Measurements from ENCODE around the gene SPTB.
A peak's percentile ranks its signal among the peaks of the same experiment; 100 is the strongest.

Gene SPTB

DNA sequence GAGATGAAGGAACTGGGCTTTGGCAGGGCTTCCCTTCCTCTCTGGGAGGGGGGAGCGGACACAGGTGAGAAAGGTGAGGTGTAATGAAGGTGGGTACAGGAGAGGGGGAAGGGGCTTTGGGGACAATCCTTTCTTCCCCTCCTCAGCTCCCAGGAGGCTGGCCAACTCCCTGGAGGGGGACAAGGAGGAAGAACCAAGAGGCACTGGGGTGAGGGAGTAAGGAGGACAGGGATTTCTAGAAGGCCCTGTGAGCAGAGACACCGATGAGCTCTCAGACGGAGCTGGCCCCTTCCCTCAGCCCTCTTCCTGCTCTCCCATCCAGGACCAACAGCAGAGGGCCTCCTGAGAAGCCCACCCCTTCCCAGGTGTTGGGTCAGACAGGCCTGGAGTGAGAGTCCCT, 122.1 kb downstream of the SPTB start (continued):
- TF ChIP-seq ZNF121 (tag by site-specific recombination; IDR thresholded peaks at IDR 0.05) = no peak

- Histone ChIP-seq H3K27ac (ENCODE audit: extremely low read depth, low read depth, low read length) (no peak overlapping the region), H3K9me3 (ENCODE audit: control insufficient read depth, insufficient read depth, low read depth, low read length) (no peaks in the 10 kb centered on the region), H3K4me3 (ENCODE audit: low read depth, low read length) (no peak overlapping the region), H3K36me3 (ENCODE audit: control insufficient read depth in 2 of 2, insufficient read depth in 1 of 2, low read length in 2 of 2) (no peaks in the 10 kb centered on the region), H3K4me1 (ENCODE audit: control insufficient read depth, insufficient read depth, low read length) (peaks cover 19% of the 10 kb centered on the region)
- TF ChIP-seq ZNF670 (tag by site-specific recombination; IDR thresholded peaks at IDR 0.05; ENCODE audit: low read depth) (no peak), ZSCAN18 (tag by site-specific recombination; IDR thresholded peaks at IDR 0.05) (no peak), ZBTB48 (tag by site-specific recombination; IDR thresholded peaks at IDR 0.05) (no peak), MEIS1 (CRISPR knock-in tag; IDR thresholded peaks at IDR 0.05; ENCODE audit: borderline replicate concordance) (no peak), SETDB1 (IDR thresholded peaks at IDR 0.05; ENCODE audit: insufficient read length, low read length) (no peak), HOXA7 (CRISPR knock-in tag; IDR thresholded peaks at IDR 0.05; ENCODE audit: borderline replicate concordance) (no peak), ZNF837 (tag by site-specific recombination; IDR thresholded peaks at IDR 0.05) (no peak), ZNF658 (tag by site-specific recombination; IDR thresholded peaks at IDR 0.05) (no peak), ZNF560 (tag by site-specific recombination; IDR thresholded peaks at IDR 0.05; ENCODE audit: borderline replicate concordance) (no peak), ZFHX2 (tag by site-specific recombination; conservative IDR thresholded peaks at IDR 0.05) (no peak), ZNF423 (tag by site-specific recombination; IDR thresholded peaks at IDR 0.05) (no peak)
- TF ChIP-seq, protein P1, sequence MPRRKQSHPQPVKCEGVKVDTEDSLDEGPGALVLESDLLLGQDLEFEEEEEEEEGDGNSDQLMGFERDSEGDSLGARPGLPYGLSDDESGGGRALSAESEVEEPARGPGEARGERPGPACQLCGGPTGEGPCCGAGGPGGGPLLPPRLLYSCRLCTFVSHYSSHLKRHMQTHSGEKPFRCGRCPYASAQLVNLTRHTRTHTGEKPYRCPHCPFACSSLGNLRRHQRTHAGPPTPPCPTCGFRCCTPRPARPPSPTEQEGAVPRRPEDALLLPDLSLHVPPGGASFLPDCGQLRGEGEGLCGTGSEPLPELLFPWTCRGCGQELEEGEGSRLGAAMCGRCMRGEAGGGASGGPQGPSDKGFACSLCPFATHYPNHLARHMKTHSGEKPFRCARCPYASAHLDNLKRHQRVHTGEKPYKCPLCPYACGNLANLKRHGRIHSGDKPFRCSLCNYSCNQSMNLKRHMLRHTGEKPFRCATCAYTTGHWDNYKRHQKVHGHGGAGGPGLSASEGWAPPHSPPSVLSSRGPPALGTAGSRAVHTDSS (tag by site-specific recombination; IDR thresholded peaks at IDR 0.05) = no peak
- TF ChIP-seq, protein P2, sequence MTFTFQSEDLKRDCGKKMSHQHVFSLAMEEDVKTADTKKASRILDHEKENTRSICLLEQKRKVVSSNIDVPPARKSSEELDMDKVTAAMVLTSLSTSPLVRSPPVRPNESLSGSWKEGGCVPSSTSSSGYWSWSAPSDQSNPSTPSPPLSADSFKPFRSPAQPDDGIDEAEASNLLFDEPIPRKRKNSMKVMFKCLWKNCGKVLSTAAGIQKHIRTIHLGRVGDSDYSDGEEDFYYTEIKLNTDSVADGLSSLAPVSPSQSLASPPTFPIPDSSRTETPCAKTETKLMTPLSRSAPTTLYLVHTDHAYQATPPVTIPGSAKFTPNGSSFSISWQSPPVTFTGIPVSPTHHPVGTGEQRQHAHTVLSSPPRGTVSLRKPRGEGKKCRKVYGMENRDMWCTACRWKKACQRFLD (tag by site-specific recombination; IDR thresholded peaks at IDR 0.05) = no peak
- TF ChIP-seq, protein P3, sequence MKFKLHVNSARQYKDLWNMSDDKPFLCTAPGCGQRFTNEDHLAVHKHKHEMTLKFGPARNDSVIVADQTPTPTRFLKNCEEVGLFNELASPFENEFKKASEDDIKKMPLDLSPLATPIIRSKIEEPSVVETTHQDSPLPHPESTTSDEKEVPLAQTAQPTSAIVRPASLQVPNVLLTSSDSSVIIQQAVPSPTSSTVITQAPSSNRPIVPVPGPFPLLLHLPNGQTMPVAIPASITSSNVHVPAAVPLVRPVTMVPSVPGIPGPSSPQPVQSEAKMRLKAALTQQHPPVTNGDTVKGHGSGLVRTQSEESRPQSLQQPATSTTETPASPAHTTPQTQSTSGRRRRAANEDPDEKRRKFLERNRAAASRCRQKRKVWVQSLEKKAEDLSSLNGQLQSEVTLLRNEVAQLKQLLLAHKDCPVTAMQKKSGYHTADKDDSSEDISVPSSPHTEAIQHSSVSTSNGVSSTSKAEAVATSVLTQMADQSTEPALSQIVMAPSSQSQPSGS (tag by site-specific recombination; IDR thresholded peaks at IDR 0.05; ENCODE audit: low read depth) = no peak
- ChIA-PET CTCF (interaction anchor here (0.7 to 1.1 kb wide), 2 partner anchors 30 to 135 kb away, joined by 3 read pairs; no protein-coding TSS in a partner anchor), POLR2A (no interaction called here)
These were observed 123.0 kb downstream of the SPTB start for GRCh38 chr14:64756712-64757111.

- Histone ChIP-seq H3K4me3 (ENCODE audit: low read depth, low read length) (no peak overlapping the region), H3K9me3 (ENCODE audit: control insufficient read depth, insufficient read depth, low read depth, low read length) (no peaks in the 10 kb centered on the region), H3K27ac (ENCODE audit: extremely low read depth, low read depth, low read length) (no peak overlapping the region), H3K36me3 (ENCODE audit: control insufficient read depth in 2 of 2, insufficient read depth in 1 of 2, low read length in 2 of 2) (no peaks in the 10 kb centered on the region), H3K4me1 (ENCODE audit: control insufficient read depth, insufficient read depth, low read length) (peaks cover 13% of the 10 kb centered on the region)
- ChIA-PET POLR2A (interaction anchor here (1.1 kb wide), 1 partner anchor 215 kb away, joined by 3 read pairs; the partner anchor contains the start of gene HSPA2), CTCF (interaction anchor here (0.6 to 1.1 kb wide), 2 partner anchors 58 to 136 kb away, joined by 3 read pairs; no protein-coding TSS in a partner anchor)
- peak; percentile 95 for TF ChIP-seq KLF1 (tag by site-specific recombination; IDR thresholded peaks at IDR 0.05)
- peak; percentile 83; the same call in 1 of the 2 replicates for TF ChIP-seq KLF17 (tag by site-specific recombination; IDR thresholded peaks at IDR 0.05)
- no peak for TF ChIP-seq MEIS1 (CRISPR knock-in tag; IDR thresholded peaks at IDR 0.05; ENCODE audit: borderline replicate concordance)
- no peak for TF ChIP-seq ZNF837 (tag by site-specific recombination; IDR thresholded peaks at IDR 0.05)
These were observed 123.9 kb downstream of the SPTB start for GRCh38 chr14:64755781-64756221.

Measured in HEK293 (cell line).